ENCODE results near the gene GALNTL6. TPM values are rescaled to one million over a fixed set of nuclear protein-coding genes. Genes with fewer than 3 reads are reported as not detected.

Gene GALNTL6
- total and polyA plus RNA-seq, 2 of the 4 experiments (the other 2 are of a cell fraction) = under 0.01 TPM; not detected in 1

GRCh38 chr4:172706000-172706399 lies 892.8 kb downstream of the GALNTL6 start:
- no peak overlapping the region for H3K18ac ChIP-seq (ENCODE audit: low read depth, low read length)
- no peak overlapping the region for H2AK5ac ChIP-seq (ENCODE audit: low read depth, low read length)
- no peak overlapping the region for H3K9ac ChIP-seq (ENCODE audit: low read depth, low read length)
- H3K4me1 ChIP-seq (ENCODE audit: control insufficient read depth, insufficient read depth, low read length) = no peaks in the 10 kb centered on the region
- H3K36me3 ChIP-seq (ENCODE audit: control insufficient read depth, insufficient read depth, low read length) = no peaks in the 10 kb centered on the region
- H3K23ac ChIP-seq (ENCODE audit: low read depth, low read length) = no peak overlapping the region
- TF ChIP-seq CTCF (conservative IDR thresholded peaks at IDR 0.05; ENCODE audit: low read depth, low read length) (no peak), USF2 (IDR thresholded peaks at IDR 0.05; ENCODE audit: low read depth, low read length) (no peak), RCOR1 (IDR thresholded peaks at IDR 0.05; ENCODE audit: insufficient replicate concordance, low read length) (no peak), CHD1 (IDR thresholded peaks at IDR 0.05; ENCODE audit: low read depth, low read length) (no peak), RAD21 (IDR thresholded peaks at IDR 0.05; ENCODE audit: low read length) (no peak), BHLHE40 (IDR thresholded peaks at IDR 0.05; ENCODE audit: low read depth, low read length) (no peak), CEBPB (IDR thresholded peaks at IDR 0.05; ENCODE audit: low read depth, low read length) (no peak), MXI1 (IDR thresholded peaks at IDR 0.05; ENCODE audit: borderline replicate concordance, low read depth, low read length) (no peak), FOS (IDR thresholded peaks at IDR 0.05; ENCODE audit: low read depth, low read length) (no peak), MAZ (IDR thresholded peaks at IDR 0.05; ENCODE audit: borderline replicate concordance, low read depth, low read length) (no peak), POLR2A (IDR thresholded peaks at IDR 0.05; ENCODE audit: low read depth, low read length) (no peak), SMC3 (IDR thresholded peaks at IDR 0.05; ENCODE audit: low read depth, low read length) (no peak), MAFK (IDR thresholded peaks at IDR 0.05; ENCODE audit: low read depth, low read length) (no peak), NFE2L2 (IDR thresholded peaks at IDR 0.05; ENCODE audit: low read depth, low read length) (no peak), ELK1 (IDR thresholded peaks at IDR 0.05; ENCODE audit: borderline replicate concordance, low read depth, low read length) (no peak), RFX5 (IDR thresholded peaks at IDR 0.05; ENCODE audit: low read depth, low read length) (no peak)
- no peaks in the 10 kb centered on the region for H3K9me1 ChIP-seq (ENCODE audit: insufficient read depth, low read length)
- H4K8ac ChIP-seq (ENCODE audit: low read depth in 2 of 2, low read length in 2 of 2) = no peak overlapping the region
- no TSS peak for BruUV-seq (replicated peaks)
- H2BK120ac ChIP-seq (ENCODE audit: low read depth, low read length) = no peak overlapping the region
- no peak overlapping the region for H4K91ac ChIP-seq (ENCODE audit: insufficient read depth, low read depth, low read length)
- POLR2A ChIA-PET (ENCODE audit: unreplicated experiment) = no interaction called here
- no peak overlapping the region for H3K4me3 ChIP-seq (ENCODE audit: insufficient read depth, low read depth, low read length)
- H3K4me2 ChIP-seq (ENCODE audit: low read depth, low read length) = no peak overlapping the region
- DNase-seq (no peak), ATAC-seq (ENCODE audit: low read depth) (no peak)
- peaks cover 4% of the 10 kb centered on the region; the same call in 1 of the 2 replicates for H3K9me3 ChIP-seq (ENCODE audit: control insufficient read depth, insufficient read depth, low read length)
- H4K5ac ChIP-seq (ENCODE audit: low read depth, low read length) = no peak overlapping the region
- H3K27me3 ChIP-seq (ENCODE audit: control insufficient read depth, insufficient read depth, low read length) = no peaks in the 10 kb centered on the region
- intact Hi-C loops (cut with micrococcal nuclease) = no loop called here
- H2AK9ac ChIP-seq (replicated peaks; ENCODE audit: low read depth, low read length, poor library complexity) = no peak overlapping the region
- dilution Hi-C loops (cut with HindIII; ENCODE audit: low sequenced_read_pairs, unreplicated experiment) = no loop called here
- in situ Hi-C loops (cut with MboI; ENCODE audit: low sequenced_read_pairs) = no loop called here
- H3K14ac ChIP-seq (replicated peaks; ENCODE audit: low read depth, low read length) = no peak overlapping the region
- H2BK5ac ChIP-seq (ENCODE audit: low read depth, low read length, poor library complexity, severe bottlenecking) = no peak overlapping the region
- H2BK20ac ChIP-seq (ENCODE audit: low read depth, low read length) = no peak overlapping the region
- H4K20me1 ChIP-seq (ENCODE audit: insufficient read depth, low read length) = no peaks in the 10 kb centered on the region
- no peak overlapping the region for H2BK15ac ChIP-seq (ENCODE audit: low read depth, low read length)
- H3K4ac ChIP-seq (ENCODE audit: low read depth, low read length) = no peak overlapping the region
- no peak overlapping the region for H3K27ac ChIP-seq (ENCODE audit: insufficient read depth, low read length)
- no peak overlapping the region for H3K56ac ChIP-seq (ENCODE audit: extremely low read depth, insufficient read depth, low read length)
- CTCF ChIA-PET = interaction anchor here (1.0 kb wide), 1 partner anchor 161 kb away, joined by 4 read pairs; no protein-coding TSS in a partner anchor
- H3K79me1 ChIP-seq (ENCODE audit: low read depth in 1 of 2, low read length in 2 of 2) = no peaks in the 10 kb centered on the region
- no peak overlapping the region for H2AFZ ChIP-seq (replicated peaks; ENCODE audit: low read length, poor library complexity)
